Fibroblast of lung (primary cell): ENCODE data around the gene NKD1.

ENCODE experiments used
- EZH2 ChIP-seq: IDR thresholded peaks from 2 replicates; pipeline ENCODE4 v1.5.1; 2012; ENCODE audit warnings: low read length, control low read depth, mild to moderate bottlenecking; ENCODE audit errors: missing control alignments
- TF ChIP-seq, protein P1 (sequence below), 2 donors: IDR thresholded peaks in 1 of 2; conservative IDR thresholded peaks in 1 of 2; 1 replicate in 1 of 2; 2 replicates in 1 of 2; pipeline ENCODE4 v1.5.1; 2011 to 2012; ENCODE audit warnings: low read length in 2 of 2, control low read depth in 1 of 2, inconsistent platforms in 1 of 2, low read depth in 1 of 2, mild to moderate bottlenecking in 1 of 2

DNA sequence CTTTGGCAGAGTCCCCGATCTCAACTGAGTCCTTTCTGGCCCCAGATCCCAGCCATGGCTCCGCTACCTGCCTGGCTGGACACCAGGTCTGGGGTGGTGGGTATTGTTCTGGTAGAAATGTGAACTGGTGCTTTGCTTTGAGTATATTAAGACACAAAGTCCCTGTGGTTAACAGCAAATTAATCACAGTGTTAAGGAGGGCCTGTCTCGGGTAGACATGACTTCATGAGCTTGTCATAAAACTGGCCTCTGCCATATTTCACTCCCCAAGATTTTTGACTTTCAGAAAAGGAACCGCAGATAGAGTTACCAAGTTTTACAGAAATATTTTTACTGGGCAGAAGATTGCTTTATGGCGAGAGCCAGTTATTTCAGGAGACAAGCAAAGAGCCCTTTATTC lies 19.5 kb downstream of the NKD1 start:
- TF ChIP-seq, protein P1, sequence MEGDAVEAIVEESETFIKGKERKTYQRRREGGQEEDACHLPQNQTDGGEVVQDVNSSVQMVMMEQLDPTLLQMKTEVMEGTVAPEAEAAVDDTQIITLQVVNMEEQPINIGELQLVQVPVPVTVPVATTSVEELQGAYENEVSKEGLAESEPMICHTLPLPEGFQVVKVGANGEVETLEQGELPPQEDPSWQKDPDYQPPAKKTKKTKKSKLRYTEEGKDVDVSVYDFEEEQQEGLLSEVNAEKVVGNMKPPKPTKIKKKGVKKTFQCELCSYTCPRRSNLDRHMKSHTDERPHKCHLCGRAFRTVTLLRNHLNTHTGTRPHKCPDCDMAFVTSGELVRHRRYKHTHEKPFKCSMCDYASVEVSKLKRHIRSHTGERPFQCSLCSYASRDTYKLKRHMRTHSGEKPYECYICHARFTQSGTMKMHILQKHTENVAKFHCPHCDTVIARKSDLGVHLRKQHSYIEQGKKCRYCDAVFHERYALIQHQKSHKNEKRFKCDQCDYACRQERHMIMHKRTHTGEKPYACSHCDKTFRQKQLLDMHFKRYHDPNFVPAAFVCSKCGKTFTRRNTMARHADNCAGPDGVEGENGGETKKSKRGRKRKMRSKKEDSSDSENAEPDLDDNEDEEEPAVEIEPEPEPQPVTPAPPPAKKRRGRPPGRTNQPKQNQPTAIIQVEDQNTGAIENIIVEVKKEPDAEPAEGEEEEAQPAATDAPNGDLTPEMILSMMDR (conservative IDR thresholded peaks at IDR 0.05 in 1 of 2, IDR thresholded peaks at IDR 0.05 in 1 of 2; ENCODE audit: low read depth in 1 of 2, low read length in 2 of 2) = no peak
- no peak for TF ChIP-seq EZH2
